CD4-positive, alpha-beta T cell (primary cell): ENCODE results near the gene SLC38A4. TPM values are rescaled to one million over a fixed set of nuclear protein-coding genes. Genes with fewer than 3 reads are reported as not detected.

Experiments used
- ATAC-seq: fragments of 200-7000 bp; cut with Tn5 transposase; one replicate; pipeline ENCODE4 v1.10.0; 2022; ENCODE audit warnings: mild to moderate bottlenecking; ENCODE audit not compliant: poor library complexity
- CTCF ChIA-PET: fragments of 350-600 bp; sonication (Branson Sonifier 250); formaldehyde crosslinking; loops from one replicate; lab custom pipeline; 2021; ENCODE audit warnings: antibody characterized with exemption, inconsistent platforms; lab: Charles Lee
- POLR2A ChIA-PET: fragments of 350-600 bp; sonication (Branson Sonifier 250); formaldehyde crosslinking; loops from one replicate; lab custom pipeline; 2021; ENCODE audit warnings: antibody characterized with exemption, inconsistent platforms; lab: Charles Lee
- DNase-seq, 14 experiments: peaks; one replicate each; pipeline ENCODE4 v3.0.0-alpha.2; 2013 to 2020; ENCODE audit warnings: mixed read lengths in 2 of 14
- H3K27ac ChIP-seq, 2 donors: one replicate each; pipeline versions ENCODE4 v1.5.1 to v1.7.0; 2013; ENCODE audit warnings: low read length in 2 of 2, low read depth in 1 of 2, mild to moderate bottlenecking in 1 of 2
- H3K27me3 ChIP-seq, 2 experiments: 1 replicate in 1 of 2; 2 replicates in 1 of 2; pipeline versions ENCODE4 v1.6.1 to v1.7.0; 2013; ENCODE audit warnings: low read length in 2 of 2, control low read depth in 1 of 2, mild to moderate bottlenecking in 1 of 2, moderate library complexity in 1 of 2; ENCODE audit not compliant: insufficient read depth in 2 of 2, control insufficient read depth in 1 of 2
- H3K36me3 ChIP-seq: one replicate; pipeline ENCODE4 v1.6.1; 2013; ENCODE audit warnings: low read length, control low read depth; ENCODE audit not compliant: insufficient read depth
- H3K4me1 ChIP-seq: one replicate; pipeline ENCODE4 v1.6.1; 2013; ENCODE audit warnings: low read length, control low read depth; ENCODE audit not compliant: insufficient read depth
- H3K4me3 ChIP-seq: one replicate; pipeline ENCODE4 v1.5.1; 2013; ENCODE audit warnings: mild to moderate bottlenecking, low read length, moderate library complexity
- H3K9me3 ChIP-seq, 2 experiments: 1 replicate in 1 of 2; 2 replicates in 1 of 2; pipeline versions ENCODE4 v1.6.1 to v1.7.0; 2013; ENCODE audit warnings: low read length in 2 of 2, mild to moderate bottlenecking in 2 of 2, control low read depth in 1 of 2, moderate library complexity in 1 of 2; ENCODE audit not compliant: control insufficient read depth in 1 of 2, insufficient read depth in 1 of 2
- H3K27ac Mint-ChIP-seq: one replicate; pipeline ENCODE4 v1.8.0; 2020; ENCODE audit warnings: mixed read lengths
- H3K27me3 Mint-ChIP-seq: one replicate; pipeline ENCODE4 v1.8.0; 2021; ENCODE audit warnings: mixed read lengths
- H3K36me3 Mint-ChIP-seq: one replicate; pipeline ENCODE4 v1.8.0; 2021; ENCODE audit warnings: low read depth, mixed read lengths
- H3K4me1 Mint-ChIP-seq: one replicate; pipeline ENCODE4 v1.8.0; 2021; ENCODE audit warnings: low read depth, mixed read lengths
- H3K4me3 Mint-ChIP-seq: one replicate; pipeline ENCODE4 v1.8.0; 2020; ENCODE audit warnings: mild to moderate bottlenecking, mixed read lengths
- H3K9me3 Mint-ChIP-seq: one replicate; pipeline ENCODE4 v1.8.0; 2020; ENCODE audit warnings: mixed read lengths
- CTCF ChIP-seq: fragments of 200-600 bp; IDR thresholded peaks from one replicate; pipeline ENCODE4 v1.8.0; 2022; ENCODE audit warnings: antibody characterized with exemption, mild to moderate bottlenecking
- intact Hi-C, 2 experiments: fragments of 100-400 bp; cut with DNase I in 1 of 2; cut with micrococcal nuclease in 1 of 2; formaldehyde crosslinking; loops; one replicate each; pipeline versions ENCODE4 v1.15.1 to v1.9.0; 2023 to 2025; cut with DNase I, micrococcal nuclease
- total RNA-seq, 174 experiments: library from RNA in 2 of 174; stranded (reverse) in 2 of 174; gene quantifications; one replicate each; pipeline ENCODE4 v1.2.3 and lab custom pipeline; 2021 to 2026

Gene SLC38A4
- total RNA-seq, 2 experiments from 2014 or later = not detected

GRCh38 chr12:46725332-46725731 is 100.5 kb downstream of the SLC38A4 start:
- Histone ChIP-seq H3K36me3 (no peaks in the 10 kb centered on the region), H3K27ac (no peak overlapping the region), H3K4me3 (no peak overlapping the region), H3K9me3 (no peaks in the 10 kb centered on the region), H3K4me1 (no peaks in the 10 kb centered on the region), H3K27me3 (no peaks in the 10 kb centered on the region)
- Mint-ChIP-seq H3K9me3 (peaks cover 2% of the 10 kb centered on the region), H3K36me3 (no peaks in the 10 kb centered on the region), H3K4me1 (no peaks in the 10 kb centered on the region), H3K27ac (no peak overlapping the region), H3K4me3 (no peak overlapping the region), H3K27me3 (no peaks in the 10 kb centered on the region)
- POLR2A ChIA-PET = no interaction called here
- DNase-seq (no peak), ATAC-seq (no peak)
- TF ChIP-seq CTCF = no peak
- intact Hi-C loops = no loop called here
- CTCF ChIA-PET = no interaction called here

- no peak for TF ChIP-seq CTCF
- POLR2A ChIA-PET = no interaction called here
- Mint-ChIP-seq H3K4me3 (no peak overlapping the region), H3K27ac (no peak overlapping the region), H3K36me3 (no peaks in the 10 kb centered on the region), H3K4me1 (no peaks in the 10 kb centered on the region), H3K9me3 (peaks cover 5% of the 10 kb centered on the region), H3K27me3 (no peaks in the 10 kb centered on the region)
- no peak overlapping the region for H3K4me3 ChIP-seq
- CTCF ChIA-PET = interaction anchor here (0.5 to 1.0 kb wide), 2 partner anchors 8 to 135 kb away, joined by 3 read pairs; no protein-coding TSS in a partner anchor
- H3K4me1 ChIP-seq = no peaks in the 10 kb centered on the region
- no peaks in the 10 kb centered on the region for H3K9me3 ChIP-seq
- no peak overlapping the region for H3K27ac ChIP-seq
- DNase-seq (no peak), ATAC-seq (no peak)
- no peaks in the 10 kb centered on the region for H3K27me3 ChIP-seq
- H3K36me3 ChIP-seq = no peaks in the 10 kb centered on the region
- intact Hi-C loops = no loop called here
Measured at GRCh38 chr12:46723629-46724419, 102.0 kb downstream of the SLC38A4 start.

- no peak for ATAC-seq
- Mint-ChIP-seq H3K27ac (no peak overlapping the region), H3K4me1 (no peaks in the 10 kb centered on the region), H3K36me3 (no peaks in the 10 kb centered on the region), H3K4me3 (no peak overlapping the region), H3K27me3 (no peaks in the 10 kb centered on the region), H3K9me3 (peaks cover 5% of the 10 kb centered on the region)
- no peak overlapping the region for H3K4me3 ChIP-seq
- no peak overlapping the region for H3K27ac ChIP-seq
- intact Hi-C loops = no loop called here
- H3K9me3 ChIP-seq = no peaks in the 10 kb centered on the region
- no peak for TF ChIP-seq CTCF
- DNase-seq = no peak
- H3K36me3 ChIP-seq = no peaks in the 10 kb centered on the region
- ChIA-PET CTCF (no interaction called here), POLR2A (no interaction called here)
- H3K27me3 ChIP-seq = no peaks in the 10 kb centered on the region
- no peaks in the 10 kb centered on the region for H3K4me1 ChIP-seq
Measured at GRCh38 chr12:46722394-46723185, 103.2 kb downstream of the SLC38A4 start.
